ENCODE data around the gene LRRC3B.

DNA sequence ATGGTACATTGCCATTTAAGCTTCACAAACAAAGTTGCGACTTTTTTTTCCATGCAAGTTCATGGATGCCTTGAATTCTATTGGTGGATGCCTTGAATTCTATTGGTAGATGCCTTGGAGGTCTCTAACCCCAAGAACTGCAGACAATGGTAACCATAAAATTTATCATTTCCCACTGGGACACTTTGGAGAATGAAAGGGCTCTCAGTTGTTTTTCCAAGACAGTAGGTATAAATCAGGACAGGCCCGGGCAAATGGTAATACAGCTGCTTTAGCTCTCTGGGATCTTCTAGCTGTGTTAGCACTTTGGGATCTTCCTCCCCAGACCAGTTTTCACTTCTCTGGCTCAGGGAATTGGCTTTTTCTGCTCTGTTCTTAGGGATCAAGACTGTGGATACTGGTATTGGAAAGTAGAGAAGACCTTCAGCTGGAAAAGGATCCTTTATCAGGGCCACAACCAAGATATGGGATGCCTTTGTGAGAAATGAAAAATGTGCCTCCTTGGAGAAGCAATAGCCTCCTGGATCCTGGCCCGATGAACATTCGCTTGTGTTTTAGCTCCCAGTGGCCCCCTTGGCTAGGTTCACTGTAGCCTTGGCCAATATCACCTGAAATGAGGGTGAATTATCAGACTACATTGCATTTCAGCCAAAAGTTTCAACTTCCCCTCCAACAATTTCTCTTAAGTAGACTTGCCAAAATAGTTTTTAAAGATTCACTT, 8.3 kb downstream of the LRRC3B start:
- no peak for TF ChIP-seq ZFP30 (CRISPR knock-in tag; IDR thresholded peaks at IDR 0.05)
- TF ChIP-seq, protein P1, sequence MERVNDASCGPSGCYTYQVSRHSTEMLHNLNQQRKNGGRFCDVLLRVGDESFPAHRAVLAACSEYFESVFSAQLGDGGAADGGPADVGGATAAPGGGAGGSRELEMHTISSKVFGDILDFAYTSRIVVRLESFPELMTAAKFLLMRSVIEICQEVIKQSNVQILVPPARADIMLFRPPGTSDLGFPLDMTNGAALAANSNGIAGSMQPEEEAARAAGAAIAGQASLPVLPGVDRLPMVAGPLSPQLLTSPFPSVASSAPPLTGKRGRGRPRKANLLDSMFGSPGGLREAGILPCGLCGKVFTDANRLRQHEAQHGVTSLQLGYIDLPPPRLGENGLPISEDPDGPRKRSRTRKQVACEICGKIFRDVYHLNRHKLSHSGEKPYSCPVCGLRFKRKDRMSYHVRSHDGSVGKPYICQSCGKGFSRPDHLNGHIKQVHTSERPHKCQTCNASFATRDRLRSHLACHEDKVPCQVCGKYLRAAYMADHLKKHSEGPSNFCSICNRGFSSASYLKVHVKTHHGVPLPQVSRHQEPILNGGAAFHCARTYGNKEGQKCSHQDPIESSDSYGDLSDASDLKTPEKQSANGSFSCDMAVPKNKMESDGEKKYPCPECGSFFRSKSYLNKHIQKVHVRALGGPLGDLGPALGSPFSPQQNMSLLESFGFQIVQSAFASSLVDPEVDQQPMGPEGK (CRISPR knock-in tag; IDR thresholded peaks at IDR 0.05; ENCODE audit: borderline replicate concordance): no peak
- TF ChIP-seq TCF4 (CRISPR knock-in tag; IDR thresholded peaks at IDR 0.05; ENCODE audit: borderline replicate concordance): no peak
- no peak for TF ChIP-seq BACH2 (CRISPR knock-in tag; IDR thresholded peaks at IDR 0.05; ENCODE audit: borderline replicate concordance)
- TF ChIP-seq, protein P2, sequence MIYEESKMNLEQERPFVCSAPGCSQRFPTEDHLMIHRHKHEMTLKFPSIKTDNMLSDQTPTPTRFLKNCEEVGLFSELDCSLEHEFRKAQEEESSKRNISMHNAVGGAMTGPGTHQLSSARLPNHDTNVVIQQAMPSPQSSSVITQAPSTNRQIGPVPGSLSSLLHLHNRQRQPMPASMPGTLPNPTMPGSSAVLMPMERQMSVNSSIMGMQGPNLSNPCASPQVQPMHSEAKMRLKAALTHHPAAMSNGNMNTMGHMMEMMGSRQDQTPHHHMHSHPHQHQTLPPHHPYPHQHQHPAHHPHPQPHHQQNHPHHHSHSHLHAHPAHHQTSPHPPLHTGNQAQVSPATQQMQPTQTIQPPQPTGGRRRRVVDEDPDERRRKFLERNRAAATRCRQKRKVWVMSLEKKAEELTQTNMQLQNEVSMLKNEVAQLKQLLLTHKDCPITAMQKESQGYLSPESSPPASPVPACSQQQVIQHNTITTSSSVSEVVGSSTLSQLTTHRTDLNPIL (CRISPR knock-in tag; IDR thresholded peaks at IDR 0.05; ENCODE audit: low read depth): no peak
- TF ChIP-seq, protein P3, sequence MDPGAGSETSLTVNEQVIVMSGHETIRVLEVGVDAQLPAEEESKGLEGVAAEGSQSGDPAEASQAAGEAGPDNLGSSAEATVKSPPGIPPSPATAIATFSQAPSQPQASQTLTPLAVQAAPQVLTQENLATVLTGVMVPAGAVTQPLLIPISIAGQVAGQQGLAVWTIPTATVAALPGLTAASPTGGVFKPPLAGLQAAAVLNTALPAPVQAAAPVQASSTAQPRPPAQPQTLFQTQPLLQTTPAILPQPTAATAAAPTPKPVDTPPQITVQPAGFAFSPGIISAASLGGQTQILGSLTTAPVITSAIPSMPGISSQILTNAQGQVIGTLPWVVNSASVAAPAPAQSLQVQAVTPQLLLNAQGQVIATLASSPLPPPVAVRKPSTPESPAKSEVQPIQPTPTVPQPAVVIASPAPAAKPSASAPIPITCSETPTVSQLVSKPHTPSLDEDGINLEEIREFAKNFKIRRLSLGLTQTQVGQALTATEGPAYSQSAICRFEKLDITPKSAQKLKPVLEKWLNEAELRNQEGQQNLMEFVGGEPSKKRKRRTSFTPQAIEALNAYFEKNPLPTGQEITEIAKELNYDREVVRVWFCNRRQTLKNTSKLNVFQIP (CRISPR knock-in tag; IDR thresholded peaks at IDR 0.05; ENCODE audit: borderline replicate concordance, low read depth): no peak
- no peak for TF ChIP-seq ISL1 (CRISPR knock-in tag; IDR thresholded peaks at IDR 0.05)

Data from SK-N-SH treated with all-trans-retinoic acid at 6 μM for 48 hours (cell line).